ENCODE measurements around the gene TEPSIN.

Gene TEPSIN

GRCh38 chr17:81218459-81218858 lies 20.4 kb downstream of the TEPSIN start:
- no peak for DNase-seq

GRCh38 chr17:81217491-81217890 lies 21.4 kb downstream of the TEPSIN start:
- no peak for DNase-seq

- no peak for DNase-seq
Observed at GRCh38 chr17:81213978-81214377, 24.9 kb downstream of the TEPSIN start.

DNA sequence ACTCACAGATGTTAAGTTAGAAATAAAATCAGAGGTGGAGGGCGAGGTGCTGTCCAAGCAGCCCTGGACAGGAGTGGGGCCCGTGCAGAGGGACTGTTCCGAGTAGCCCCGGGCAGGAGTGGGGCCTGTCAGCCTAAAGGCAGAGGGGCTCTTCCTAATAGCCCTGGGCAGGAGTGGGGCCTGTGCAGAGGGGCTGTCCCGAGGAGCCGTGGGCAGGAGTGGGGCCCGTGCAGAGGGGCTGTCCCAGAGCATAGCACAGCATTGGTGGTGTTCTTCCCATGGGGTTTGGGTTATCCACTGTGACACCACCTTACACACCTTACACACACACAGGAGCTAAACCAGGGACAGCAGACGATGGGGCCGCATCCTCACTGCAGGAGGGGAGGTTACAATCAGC lies 26.5 kb downstream of the TEPSIN start:
- DNase-seq = no peak

GRCh38 chr17:81210868-81211267 lies 28.0 kb downstream of the TEPSIN start:
- DNase-seq = no peak

DNA sequence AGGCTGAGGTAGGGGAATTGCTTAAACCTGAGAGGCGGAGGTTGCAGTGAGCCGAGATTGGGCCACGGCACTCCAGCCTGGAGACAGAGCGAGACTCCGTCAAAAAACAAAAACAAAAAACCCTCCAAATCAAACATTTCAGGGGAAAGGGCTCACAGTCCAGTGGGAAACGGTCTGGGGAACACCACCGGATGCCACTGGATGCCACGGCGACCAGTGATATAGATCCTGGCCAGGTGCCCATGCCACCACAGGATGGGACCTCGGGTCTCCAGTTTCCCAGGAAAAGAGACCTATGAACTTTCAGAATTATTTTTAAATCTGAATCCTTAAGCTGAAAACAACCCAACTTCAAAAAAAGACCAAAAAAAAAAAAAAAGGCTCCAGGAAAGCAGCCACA lies 28.4 kb downstream of the TEPSIN start:
- DNase-seq = no peak

DNA sequence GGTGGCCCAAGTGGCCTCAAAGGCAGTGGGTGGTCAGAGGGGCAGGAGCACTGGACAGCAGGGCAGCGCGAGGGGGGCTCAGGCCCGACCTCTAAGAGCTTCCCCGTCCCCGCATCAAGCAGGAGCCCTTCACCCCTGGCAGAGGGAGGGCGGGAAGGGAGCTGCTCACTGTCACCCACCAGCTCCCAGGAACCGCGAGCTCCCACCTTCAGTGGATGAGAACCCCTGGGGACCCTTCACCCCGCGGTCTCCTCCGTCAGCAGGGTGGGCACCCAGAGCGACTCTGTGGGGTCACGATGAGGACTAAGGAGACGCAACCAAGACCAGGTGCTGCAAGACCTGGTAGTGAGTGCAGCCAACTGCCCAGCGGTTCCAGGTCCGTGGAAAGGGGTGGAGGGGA lies 29.7 kb downstream of the TEPSIN start:
- DNase-seq = no peak

GRCh38 chr17:81208651-81209050 lies 30.2 kb downstream of the TEPSIN start:
- no peak for DNase-seq

GRCh38 chr17:81207610-81208581 lies 31.0 kb downstream of the TEPSIN start:
- DNase-seq = no peak

DNA sequence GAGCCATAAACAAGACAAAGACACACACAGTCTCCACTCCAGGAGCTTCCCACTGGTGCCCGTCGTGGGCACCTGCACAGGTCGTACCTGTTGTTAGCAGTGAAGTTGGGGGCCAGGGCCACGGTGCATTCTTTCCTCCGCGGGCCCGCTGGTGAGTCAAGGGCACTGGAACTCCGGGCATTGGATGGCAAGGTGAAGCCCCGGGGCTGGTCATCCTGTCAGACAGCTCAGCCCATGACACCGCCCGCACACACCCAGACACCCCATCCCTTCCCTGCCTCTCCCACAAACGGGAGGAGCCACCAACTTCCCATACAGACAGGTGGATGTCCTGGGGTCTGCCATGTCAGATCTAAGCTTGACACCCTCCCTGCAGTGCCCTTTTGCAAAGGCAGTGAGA lies 32.2 kb downstream of the TEPSIN start:
- no peak for DNase-seq

- DNase-seq = no peak
Observed at GRCh38 chr17:81206166-81206565, 32.7 kb downstream of the TEPSIN start.

DNA sequence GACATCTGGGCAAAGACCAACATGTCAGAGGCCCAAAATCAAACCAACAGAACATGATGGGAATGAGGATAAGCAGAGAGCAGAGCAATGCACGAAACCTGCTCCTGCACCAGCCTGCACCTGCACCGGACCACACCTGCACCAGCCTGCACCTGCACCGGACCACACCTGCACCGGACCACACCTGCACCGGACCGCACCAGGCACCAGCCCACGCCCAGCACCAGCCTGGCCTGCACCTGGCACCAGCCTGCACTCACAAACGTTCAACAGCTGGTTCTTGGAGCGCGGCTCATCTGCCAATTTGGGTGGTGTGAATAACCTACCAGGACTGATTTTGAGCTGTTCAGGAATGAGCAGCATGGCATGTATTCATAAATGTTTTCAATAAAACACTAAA lies 34.3 kb downstream of the TEPSIN start:
- DNase-seq = no peak

DNA sequence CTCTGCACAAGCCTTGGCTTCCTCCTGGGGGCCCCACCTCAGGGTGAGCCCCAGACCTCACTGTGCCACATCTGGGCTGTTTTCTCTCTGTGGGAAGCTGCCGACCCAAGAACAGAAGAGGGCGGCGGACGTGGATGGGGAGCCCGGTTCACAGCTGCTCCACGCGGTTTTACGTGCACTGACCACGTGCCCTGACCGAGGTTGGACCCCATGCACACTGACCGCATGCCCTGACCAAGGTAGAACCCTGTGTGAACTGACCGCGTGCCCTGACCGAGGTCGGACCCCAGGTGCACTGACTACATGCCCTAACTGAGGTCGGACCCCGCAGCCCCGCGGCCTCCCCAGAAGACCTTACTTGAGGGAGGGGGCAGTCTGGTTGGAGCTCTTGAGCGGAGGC lies 35.7 kb downstream of the TEPSIN start:
- DNase-seq = no peak

GRCh38 chr17:81202318-81202717 lies 36.5 kb downstream of the TEPSIN start:
- DNase-seq = no peak

GRCh38 chr17:81200695-81201580 lies 37.9 kb downstream of the TEPSIN start:
- DNase-seq = no peak

GRCh38 chr17:81200201-81200600 lies 38.7 kb downstream of the TEPSIN start:
- DNase-seq = no peak

- DNase-seq = no peak
Observed at GRCh38 chr17:81199482-81199830, 39.4 kb downstream of the TEPSIN start.

DNA sequence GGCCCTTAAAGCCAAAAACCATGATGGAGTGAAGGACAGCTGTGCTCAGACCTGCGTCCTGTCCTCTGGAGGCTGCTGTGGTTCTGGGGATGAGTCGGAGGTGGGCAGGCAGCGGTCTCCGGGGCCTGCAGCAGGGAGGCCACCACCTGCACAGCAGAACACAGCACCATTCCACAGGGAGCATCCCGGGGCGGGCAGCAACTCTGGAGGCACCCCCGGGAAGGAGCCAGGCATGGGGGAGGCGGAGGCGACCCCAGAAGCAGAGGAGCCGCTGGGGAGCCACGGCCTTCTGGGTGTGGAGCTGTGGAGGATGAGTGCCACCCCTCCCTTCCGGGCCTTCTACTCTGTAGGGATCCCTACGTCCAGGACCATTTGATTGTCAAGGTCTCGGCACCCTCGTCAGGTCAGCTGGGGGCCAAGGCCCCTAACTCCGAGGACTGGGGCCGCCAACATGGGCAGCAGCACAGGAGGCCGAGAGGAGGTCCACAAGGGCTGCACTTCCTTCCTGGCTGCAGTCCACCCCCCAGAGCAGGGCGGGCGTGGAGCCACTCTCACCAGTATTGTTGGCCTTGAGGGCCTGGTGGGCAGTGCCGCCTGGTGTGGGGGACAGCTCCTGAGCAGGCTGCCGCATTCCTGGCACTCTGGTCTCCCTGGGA lies 39.9 kb downstream of the TEPSIN start:
- DNase-seq = no peak

DNA sequence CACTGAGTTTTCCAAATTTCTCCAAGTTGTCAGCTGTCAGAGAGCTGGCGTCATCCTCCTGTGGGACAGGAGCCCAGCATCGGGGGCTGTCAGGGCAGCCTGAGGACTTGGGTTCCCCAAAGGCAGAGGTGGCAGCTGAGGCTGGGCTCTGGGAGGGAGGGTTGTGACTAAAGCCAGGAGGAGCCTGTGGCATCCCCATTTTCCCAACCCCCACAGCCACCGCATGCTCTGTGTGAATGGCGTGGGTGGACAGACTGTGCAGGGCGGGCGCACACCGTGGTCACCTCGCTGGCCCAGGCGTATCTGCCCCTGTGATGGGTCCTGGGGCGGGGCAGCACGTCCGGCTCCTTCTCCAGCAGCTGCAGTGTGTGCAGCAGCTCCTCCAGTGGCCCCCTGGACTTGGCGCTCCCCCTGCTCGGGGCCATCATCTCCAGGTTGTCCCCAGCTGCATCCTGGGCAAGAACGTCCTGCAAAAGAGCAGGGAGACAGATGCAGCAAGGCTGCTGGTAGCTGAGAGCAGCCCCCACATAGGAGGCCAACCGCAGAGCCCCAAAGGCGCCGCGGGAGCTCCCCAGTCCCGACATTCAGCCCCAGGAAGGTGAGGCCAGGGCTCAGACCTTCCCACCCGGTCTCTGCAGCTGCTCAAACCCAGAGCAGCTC lies 40.9 kb downstream of the TEPSIN start:
- DNase-seq = no peak

GRCh38 chr17:81197409-81197795 lies 41.5 kb downstream of the TEPSIN start:
- no peak for DNase-seq

- no peak for DNase-seq
Observed at GRCh38 chr17:81196505-81197408, 42.1 kb downstream of the TEPSIN start.
